CD4-positive, alpha-beta T cell treated with Interleukin-6 at 100 ng/mL for 8 hours (primary cell): ENCODE data around the gene FNDC3B.
A peak's percentile ranks its signal among the peaks of the same experiment; 100 is the strongest.
"Not testable (repeated sequence)": the region's sequence is repeated elsewhere in the genome, so short reads cannot be mapped to it uniquely, and the experiment has no call there.

Experiments
- DNase-seq: peaks from one replicate; pipeline ENCODE4 v3.0.0-alpha.2; 2020; ENCODE audit warnings: mixed read lengths, low spot score

FNDC3B gene

DNA sequence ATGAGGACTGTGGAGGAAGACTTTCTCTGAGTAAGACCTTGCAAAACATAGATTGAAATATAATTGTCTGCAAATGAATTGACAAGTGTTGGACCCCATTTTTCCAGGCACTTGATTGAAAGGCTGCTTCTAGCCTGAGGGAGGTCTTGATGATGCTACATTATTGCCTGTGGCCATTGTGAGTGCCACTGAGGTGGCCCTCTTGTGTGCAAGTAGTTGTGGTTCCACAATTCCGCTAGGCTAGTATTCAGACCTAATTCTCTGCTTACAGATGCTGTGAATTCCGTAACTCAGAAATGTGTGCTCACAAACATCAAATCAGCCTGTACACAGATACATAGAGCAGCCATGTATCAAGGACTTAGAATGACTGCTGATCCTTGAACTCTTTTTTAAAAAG, 34.7 kb downstream of the FNDC3B start:
- DNase-seq: no peak

DNA sequence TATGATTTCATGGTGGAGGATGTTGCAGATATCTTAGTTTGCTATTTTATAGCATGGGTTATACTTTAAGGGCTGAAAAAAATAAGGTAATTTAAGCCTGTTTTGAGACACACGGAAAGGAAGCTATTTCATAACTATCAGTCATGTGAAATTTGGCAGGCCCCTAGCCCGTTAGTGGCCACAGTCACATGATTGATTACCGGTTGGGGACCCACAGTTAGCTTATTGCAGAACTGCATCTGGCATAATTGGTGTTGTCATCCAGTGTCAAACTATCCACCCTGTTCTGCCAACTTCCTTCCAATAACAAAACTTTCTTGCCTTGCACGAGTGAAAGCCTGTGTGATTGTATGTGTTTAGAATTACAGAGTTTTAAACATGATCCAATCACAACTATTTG, 35.2 kb downstream of the FNDC3B start:
- DNase-seq: no peak

DNA sequence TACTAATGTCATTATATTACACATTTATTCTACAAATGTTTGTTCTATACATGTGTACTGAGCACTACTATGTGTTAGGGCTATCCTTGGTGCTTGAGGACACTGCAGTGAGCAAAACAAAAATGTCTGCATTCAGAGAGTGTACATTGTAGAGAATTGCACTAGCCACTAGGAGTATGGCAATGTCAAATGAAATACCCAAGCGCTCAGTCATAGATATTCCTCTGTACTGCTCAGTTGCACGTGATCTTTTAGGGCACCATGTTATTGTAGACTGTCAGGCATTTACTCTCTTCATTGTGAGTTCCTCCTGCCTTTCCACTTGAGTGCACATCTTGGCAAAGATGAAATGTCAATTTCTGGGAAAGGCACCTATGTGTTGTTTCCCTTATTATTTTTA, 36.8 kb downstream of the FNDC3B start:
- no peak for DNase-seq

- DNase-seq: no peak
Observed at GRCh38 chr3:172077197-172077757, 37.9 kb downstream of the FNDC3B start.

DNA sequence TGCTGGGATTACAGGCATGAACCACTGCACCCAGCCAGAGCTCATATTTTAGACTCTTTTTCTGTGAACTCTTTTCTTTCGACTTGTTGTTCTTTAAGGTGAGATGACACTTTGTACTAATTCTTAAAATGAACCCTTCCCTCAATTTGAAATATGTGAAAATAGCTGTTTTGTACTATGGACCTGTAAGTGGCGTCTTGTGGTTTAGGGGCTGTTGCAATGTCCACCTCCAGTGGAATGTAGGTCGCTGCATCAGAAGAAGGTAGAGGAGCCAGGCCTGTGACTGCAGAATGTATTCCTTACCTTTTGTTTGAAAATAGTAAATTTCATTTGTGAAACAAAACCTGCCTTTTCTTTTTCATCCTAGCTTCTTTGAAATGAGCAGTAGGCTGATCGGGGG, 38.9 kb downstream of the FNDC3B start:
- DNase-seq: no peak

- DNase-seq: no peak
Observed at GRCh38 chr3:172078721-172079120, 39.3 kb downstream of the FNDC3B start.

GRCh38 chr3:172079326-172079976, 40.1 kb downstream of the FNDC3B start:
- DNase-seq: no peak

- DNase-seq: no peak
Observed at GRCh38 chr3:172080503-172080902, 41.1 kb downstream of the FNDC3B start.

DNA sequence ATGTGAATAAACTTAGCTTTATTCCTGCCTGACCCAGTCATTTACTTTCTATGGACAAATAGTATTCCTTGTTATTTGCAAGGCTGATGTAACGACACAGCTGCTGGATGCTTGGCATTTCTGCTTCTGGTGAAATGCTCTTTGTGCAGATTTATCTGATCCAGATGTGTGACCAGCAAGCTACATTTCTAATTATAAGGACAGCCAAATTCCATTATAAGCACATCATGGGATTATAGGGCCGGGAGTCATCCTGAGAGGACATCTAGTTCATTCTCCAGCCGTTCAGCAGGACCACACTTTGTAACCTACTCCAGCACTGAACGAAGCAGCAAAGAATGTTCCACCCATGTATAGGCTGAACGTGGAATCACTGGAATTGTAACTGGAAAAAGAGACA, 42.9 kb downstream of the FNDC3B start:
- no peak for DNase-seq

DNA sequence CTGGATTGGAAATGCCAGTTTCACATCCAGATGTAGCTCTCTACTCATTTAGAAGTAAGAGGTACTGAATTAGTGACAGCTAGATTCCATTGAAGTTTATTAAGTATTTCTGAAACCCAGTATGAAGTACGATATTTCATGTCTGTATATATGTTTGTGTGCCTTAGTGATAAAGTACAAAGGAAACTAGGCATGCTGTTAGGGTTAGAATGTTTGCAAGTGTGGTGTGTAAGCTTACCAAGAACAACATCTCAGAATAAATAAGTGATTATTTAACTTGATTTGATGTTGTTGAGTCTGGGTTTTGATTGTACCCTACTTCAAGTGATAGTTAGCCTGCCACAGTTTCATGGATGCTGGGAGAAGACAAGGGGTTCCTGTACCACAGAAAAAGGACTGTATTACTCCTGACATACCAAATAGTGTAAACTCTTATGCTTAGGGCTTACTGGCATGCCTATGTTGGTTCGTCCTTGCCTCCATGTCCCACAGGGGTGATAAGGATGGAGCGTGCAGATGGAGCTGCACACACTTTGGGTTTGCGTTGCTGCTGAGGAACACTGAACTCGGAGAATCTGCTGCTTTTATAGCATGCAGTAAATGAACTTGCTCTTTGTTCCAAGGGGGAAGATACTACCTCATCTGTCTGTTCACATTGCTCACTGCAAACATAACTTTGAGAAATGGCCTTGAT, 43.6 kb downstream of the FNDC3B start:
- DNase-seq: no peak

DNA sequence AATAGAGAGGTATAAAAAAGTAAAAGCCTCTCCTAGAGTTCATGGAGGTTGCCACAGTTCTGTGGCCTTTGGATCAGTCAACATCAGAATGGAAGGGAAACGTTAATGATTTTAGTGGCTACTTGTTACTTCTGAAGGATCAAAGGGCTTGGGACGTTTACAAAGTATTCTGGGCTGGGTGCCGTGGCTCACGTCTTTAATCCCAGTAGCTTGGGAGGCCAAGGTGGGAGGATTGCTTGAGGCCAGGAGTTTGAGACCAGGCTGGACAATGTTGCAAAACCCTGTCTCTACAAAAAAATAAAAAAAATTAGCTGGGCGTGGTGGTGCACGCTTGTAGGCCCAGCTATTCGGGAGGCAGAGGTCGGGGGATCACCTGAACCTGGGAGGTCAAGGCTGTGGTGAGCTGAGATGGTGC, 44.6 kb downstream of the FNDC3B start:
- no peak for DNase-seq

GRCh38 chr3:172084871-172085556, 45.6 kb downstream of the FNDC3B start:
- no peak for DNase-seq

DNA sequence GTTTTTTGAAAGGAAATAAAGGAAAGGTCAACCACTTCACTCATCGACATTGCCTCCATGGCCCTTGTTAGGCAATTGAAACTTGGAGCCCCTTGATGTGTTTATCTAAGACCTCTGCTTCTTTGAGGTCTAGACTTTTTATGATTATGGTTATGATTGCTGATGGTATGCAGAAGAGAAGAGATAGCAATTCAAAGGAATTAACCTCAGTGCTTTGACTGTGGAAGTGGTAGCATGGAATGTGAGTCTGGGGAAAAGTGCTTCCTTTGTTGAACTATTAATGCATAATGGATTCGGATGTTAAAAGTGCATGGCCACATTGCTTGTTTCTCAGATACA, 46.1 kb downstream of the FNDC3B start:
- DNase-seq: no peak

DNA sequence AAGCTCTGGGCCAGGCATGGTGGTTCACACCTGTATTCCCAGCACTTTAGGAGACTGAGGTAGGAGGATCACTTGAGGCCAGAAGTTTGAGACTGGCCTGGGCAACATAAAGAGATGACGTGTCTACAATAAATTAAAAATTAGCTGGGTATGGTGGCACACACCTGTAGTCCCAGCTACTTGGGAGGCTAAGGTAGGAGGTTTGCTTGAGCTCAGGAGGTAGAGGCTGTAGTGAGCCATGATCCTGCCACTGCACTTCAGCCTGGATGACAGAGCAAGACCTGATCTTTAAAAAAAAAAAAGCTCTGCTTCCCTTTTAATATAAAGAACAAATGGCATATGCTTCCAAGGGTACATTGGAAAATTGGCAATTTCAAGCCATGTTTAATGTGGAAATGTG, 46.7 kb downstream of the FNDC3B start:
- DNase-seq: no peak

DNA sequence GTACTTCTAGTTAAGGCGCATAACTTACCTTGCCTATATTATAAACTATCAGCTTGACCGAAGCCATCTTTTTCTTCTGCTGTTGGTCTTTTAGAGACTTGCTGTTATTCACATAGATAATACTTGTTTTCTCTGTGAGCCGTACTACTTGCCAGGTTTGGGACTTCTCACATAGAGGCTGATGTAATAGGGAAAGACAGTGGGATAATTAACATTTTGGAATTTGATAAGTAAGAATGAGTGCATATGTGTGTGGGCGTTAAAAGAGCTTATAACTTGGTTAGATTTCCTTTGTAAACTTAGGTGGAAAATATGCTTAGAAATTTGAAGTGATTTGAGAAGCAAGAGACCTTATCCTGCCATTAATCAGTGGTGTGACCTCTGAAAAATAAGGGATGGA, 47.8 kb downstream of the FNDC3B start:
- no peak for DNase-seq

DNA sequence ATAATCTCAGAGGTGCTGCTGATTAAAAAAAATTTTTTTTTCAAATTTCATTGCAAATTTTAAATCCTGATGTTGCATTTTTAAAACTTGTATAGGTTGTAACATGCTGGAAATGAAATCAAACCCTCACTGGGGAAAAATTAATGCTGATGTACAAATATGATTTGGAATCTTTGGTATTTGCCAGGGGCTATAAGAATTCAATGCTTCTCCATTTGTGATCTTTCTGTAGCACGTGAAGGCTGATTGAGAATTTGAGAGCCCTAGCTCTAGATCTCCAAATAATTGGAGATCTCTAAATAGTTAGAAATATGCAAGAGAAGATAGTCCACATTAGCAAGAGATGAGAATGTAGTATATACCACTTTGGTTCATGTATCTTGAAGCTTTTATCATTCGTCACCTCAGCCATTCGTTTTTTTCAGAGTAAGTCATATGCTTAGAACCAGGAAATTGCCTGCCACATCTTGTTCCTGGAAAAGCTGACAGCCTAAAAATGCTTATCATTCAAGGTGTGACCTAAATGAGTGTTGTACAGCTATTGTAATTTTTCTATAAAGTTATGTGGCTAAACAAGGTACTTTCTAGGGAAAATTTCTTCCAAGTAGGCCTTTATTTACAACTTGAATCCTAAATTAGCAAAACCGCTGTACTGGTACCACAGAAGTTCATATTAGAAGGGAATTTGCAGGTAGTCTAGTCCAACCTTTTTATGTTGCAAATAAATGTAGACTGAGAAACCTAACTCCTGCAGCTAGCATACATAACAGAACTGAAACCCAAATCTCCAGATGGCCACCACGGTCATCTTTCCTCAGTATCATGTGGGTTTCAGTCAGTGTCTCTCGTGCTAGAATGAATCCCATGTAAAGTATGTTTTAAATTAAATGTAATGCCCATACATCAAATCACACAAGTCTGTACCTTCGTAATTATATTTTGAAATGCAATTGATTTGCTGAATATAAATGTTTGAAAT, 48.5 kb downstream of the FNDC3B start:
- peak; percentile 9 for DNase-seq

DNA sequence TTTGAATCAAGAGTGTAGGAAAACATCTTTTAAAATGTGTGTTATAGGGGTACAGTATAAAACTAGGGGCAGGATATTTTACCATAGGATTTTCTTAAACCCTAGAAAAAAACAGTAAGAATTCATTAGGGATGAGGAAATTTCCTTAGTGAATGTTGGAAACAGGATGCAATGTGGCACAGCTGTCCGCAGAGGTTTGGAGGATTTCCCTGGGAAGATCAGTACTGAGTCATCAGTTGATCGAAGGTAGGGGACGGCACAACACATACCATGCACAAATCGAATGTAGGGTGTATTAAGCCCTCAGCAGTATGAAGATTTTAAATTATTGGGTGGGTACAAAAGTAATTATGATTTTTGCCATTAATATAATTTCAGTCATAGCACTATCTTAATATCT, 49.9 kb downstream of the FNDC3B start:
- no peak for DNase-seq

DNA sequence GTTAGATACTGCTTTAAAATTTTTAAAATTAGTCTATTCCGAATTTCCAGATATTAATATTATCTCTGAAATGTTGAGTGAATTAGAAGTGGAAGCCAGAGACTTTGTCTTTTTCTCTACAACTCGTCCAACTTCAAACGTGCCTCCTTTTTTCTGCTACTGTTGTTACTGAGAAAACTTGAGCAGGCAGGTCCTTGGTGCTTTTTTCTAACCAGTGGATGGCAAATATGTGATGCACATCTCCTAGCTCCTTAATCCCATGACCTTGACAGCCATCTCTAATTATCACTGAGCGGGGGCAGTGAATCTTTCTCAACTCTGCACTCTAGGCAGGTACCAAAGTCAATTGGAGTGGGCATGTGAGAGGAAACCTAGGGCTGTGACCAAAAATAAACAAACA, 50.7 kb downstream of the FNDC3B start:
- no peak for DNase-seq

GRCh38 chr3:172092658-172093057, 53.3 kb downstream of the FNDC3B start:
- no peak for DNase-seq

DNA sequence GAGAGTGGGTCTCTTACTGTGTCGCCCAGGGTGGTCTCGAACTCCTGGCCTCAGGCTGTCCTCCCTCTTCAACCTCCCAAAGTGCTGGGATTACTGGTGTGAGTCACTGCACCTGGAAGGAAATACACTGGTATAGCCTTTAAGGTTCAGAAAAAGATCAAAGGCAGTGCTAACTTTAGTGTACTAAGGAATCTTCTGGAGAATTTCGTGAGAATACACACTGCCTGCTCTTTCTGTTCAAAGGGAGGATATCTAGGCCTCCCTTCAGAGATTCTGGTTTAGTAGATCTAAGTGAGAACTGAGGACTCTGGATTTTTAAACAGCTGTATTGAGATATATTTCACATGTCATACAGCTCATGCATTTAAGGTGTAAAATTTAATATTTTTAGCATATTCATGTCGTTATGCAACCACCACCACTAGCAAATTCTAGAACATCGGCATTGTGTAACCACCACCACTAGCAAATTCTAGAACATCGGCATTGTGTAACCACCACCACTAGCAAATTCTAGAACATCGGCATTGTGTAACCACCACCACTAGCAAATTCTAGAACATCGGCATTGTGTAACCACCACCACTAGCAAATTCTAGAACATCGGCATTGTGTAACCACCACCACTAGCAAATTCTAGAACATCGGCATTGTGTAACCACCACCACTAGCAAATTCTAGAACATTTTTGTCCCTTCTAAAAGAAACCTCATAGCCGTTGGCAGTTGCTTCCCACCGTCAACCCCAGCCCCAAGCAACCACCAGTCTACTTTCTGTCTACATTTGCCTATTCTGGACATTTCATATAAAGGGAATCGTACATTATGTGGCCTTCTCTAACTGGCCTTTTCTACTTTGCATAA, 54.4 kb downstream of the FNDC3B start:
- DNase-seq: not testable (repeated sequence)
